NAMALWA (cell line): ENCODE measurements around the gene UTP14C.
A peak's percentile ranks its signal among the peaks of the same experiment; 100 is the strongest.
"Not testable (repeated sequence)": the region's sequence is repeated elsewhere in the genome, so short reads cannot be mapped to it uniquely, and the experiment has no call there.

ENCODE experiments used
- DNase-seq: peaks from one replicate; pipeline ENCODE4 v3.0.0-alpha.2; 2015; ENCODE audit warnings: low spot score

UTP14C gene

DNA sequence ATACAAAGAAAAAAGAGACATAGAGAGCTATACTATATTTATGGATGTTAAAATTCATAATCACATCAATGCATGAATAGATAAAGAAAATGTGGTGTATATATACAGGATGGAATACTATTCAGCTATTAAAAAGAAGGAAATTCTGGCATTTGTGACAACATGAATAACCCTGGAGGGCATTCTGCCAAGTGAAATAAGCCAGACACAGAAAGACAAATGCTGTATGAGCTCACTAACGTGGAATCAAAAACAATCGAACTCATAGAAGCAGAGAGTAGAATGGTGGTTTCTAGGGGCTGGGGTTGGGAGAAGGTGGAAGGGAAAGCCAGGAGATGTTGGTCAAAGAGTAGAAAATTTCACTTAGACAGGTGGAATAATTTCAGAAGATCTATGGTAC is 24.0 kb downstream of the UTP14C start:
- DNase-seq = no peak

DNA sequence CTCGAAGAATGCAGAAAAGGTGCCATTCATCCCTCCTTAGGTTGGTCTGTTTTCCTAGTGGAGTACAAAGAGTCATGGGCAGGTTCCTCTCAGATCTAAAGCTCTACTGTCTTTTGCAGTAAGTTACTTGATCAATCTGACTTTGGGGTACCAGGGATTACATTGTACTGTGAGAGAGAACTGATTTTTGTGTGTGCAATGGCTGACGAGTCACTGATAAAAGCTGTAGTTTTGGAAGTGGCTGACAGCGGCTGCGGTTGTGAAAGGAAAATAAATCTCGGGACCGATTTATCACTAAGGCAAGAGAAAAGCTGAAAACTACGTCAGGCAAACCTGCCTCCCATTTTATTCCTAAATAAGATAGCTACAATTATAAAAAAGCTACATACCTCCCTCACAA is 26.9 kb downstream of the UTP14C start:
- no peak for DNase-seq

DNA sequence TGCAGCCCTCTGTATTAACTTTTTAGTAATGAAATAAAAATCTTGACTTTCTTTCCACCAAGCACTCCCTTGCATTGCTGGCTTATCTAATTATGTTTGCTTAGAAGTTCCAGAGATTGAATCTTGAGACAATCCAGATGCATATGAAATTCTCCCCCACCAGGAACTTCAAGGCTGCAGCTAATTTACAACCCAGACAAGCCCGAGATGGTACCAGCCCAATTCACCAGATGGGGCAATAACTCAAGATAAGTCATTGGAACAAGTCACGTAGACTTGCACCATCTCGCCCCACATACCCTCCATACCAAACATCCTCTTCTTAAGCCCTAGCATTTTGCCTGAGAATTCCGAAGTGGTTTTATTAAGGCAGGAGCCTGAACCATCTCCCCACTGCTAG is 29.0 kb downstream of the UTP14C start:
- no peak for DNase-seq

DNA sequence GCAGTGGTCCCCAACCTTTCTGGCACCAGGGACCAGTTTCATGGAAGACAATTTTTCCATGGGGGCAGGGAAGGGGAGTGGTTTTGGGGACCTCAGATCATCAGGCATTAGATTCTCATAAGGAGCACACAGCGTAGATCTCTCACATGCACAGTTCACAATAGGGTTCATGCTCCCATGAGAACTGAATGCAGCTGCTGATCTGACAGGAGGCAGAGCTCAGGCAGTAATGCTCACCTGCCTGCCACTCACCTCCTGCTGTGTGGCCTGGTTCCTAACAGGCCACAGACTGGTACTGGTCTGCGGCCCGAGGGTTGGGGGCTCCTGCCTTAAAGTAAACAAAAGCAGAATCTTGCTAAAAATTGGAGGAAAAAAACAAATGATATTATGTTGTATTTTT is 36.6 kb downstream of the UTP14C start:
- not testable (repeated sequence) for DNase-seq

DNA sequence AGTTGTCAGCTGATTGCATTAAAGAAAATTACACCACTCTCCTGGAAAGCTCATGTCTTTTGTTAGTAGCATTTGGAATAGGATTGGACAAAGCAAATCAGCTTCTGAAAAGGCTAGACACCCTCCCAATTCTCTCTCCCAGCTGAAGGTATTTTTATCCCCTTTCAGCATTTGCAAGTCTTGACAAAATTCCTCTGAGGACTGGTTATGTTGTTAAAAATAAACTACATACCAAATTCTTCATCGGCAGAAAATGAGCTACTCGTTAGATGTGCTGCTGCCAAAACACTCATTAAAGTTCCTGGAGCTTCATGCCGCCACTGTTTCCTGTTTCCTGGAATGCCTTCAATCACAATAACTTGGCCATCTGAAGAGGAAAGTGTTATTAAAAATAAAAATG is 37.1 kb downstream of the UTP14C start:
- no peak for DNase-seq

DNA sequence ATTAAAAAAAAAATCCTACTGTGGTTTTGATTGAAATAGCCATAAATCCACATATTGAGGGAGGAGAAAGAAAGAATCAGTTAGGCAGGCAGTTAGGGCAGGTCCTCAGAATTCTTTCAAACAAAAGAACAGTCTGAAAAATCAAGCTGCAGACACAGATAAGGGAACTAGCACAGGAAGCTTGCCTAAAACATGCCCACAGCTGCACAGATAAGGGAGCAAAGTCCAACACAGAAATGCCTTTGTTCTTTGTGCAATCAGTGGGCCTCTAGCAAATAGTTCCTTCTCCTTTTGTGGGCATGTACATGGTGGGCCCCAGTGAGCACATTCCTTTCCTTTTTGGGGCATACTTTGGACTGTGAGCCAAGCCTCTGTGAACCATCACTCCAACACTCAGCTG is 42.7 kb downstream of the UTP14C start:
- no peak for DNase-seq

DNA sequence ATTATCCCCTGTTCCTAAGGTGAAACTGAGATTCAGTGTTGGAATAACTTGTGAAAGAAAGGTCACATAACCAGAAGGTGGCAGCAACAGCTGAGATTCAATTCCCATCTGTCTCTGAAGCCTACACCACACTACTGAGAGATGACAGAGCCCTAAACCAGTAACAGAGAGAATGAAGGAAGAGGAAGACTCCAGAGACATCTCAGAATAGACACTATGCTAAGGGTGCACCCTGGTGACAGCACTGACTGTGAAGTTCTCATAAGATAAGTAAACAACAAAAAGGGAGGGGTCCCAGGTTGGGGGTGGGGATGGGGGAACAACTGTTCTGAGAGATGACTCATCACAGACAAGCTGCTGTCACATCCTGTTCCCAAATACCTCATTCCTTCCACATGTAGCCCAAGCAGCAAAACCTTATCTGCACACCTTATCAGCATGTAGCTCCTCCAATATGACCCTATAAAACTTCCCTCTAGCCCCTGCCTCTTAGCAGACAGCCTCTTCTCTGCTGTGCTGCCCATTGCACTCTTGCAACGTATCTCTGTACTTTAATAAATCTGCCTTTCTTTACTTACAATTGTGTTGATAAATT is 46.5 kb downstream of the UTP14C start:
- peak; percentile 26 for DNase-seq
